Brain microvascular endothelial cell (primary cell): ENCODE results near the gene WDR62.

Source experiments
- DNase-seq: peaks from one replicate; pipeline ENCODE4 v3.0.0-alpha.2; 2020
- H3K27ac ChIP-seq: fragments of 250-450 bp; sonication (Bioruptor Pico); 2 replicates; pipeline ENCODE4 v1.5.1; 2020; ENCODE audit warnings: mild to moderate bottlenecking, moderate library complexity
- H3K27me3 ChIP-seq: fragments of 250-450 bp; sonication (Bioruptor Pico); replicated peaks from 2 replicates; pipeline ENCODE4 v1.5.1; 2020; ENCODE audit warnings: mild to moderate bottlenecking
- H3K36me3 ChIP-seq: fragments of 250-450 bp; sonication (Bioruptor Pico); replicated peaks from 2 replicates; pipeline ENCODE4 v1.5.1; 2020; ENCODE audit warnings: mild to moderate bottlenecking
- H3K4me3 ChIP-seq: 2 replicates; pipeline ENCODE4 v1.5.1; 2011; ENCODE audit warnings: low read depth, mild to moderate bottlenecking, control low read depth, low read length, moderate library complexity
- in situ Hi-C: cut with HindIII; loops from 2 replicates; pipeline ENCODE4 v1.10.0; 2017; ENCODE audit warnings: low sequenced_read_pairs, low pct_ligation_motif_present
- TF ChIP-seq, protein P1 (sequence below): IDR thresholded peaks from 2 replicates; pipeline ENCODE4 v1.5.1; 2011; ENCODE audit warnings: low read depth, mild to moderate bottlenecking, moderate library complexity, low read length, control low read depth, inconsistent platforms; ENCODE audit errors: missing control alignments

The WDR62 gene

DNA sequence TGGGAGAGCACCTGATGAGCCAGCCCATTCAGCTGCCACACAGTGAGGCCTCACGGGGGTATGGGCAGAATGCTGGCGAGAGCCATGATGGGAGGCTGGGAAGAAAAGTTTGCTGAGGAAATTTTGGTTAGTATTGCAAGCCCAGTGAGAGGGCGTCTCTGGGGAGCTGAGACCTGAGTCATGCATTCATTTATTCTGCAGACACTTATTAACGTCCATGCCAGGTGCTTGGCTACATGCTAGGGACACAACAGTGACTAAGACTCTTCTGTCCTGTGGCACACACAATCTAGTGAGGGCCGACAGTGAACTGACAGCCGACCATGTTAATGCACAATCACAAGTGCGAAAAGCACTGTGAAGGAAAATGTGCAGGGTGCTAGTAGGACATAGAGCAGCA is 27.2 kb downstream of the WDR62 start:
- Histone ChIP-seq H3K4me3 (no peak overlapping the region), H3K27ac (no peak overlapping the region), H3K27me3 (no peaks in the 10 kb centered on the region), H3K36me3 (no peaks in the 10 kb centered on the region)
- no peak for DNase-seq
- in situ Hi-C loops = no loop called here
- TF ChIP-seq, protein P1, sequence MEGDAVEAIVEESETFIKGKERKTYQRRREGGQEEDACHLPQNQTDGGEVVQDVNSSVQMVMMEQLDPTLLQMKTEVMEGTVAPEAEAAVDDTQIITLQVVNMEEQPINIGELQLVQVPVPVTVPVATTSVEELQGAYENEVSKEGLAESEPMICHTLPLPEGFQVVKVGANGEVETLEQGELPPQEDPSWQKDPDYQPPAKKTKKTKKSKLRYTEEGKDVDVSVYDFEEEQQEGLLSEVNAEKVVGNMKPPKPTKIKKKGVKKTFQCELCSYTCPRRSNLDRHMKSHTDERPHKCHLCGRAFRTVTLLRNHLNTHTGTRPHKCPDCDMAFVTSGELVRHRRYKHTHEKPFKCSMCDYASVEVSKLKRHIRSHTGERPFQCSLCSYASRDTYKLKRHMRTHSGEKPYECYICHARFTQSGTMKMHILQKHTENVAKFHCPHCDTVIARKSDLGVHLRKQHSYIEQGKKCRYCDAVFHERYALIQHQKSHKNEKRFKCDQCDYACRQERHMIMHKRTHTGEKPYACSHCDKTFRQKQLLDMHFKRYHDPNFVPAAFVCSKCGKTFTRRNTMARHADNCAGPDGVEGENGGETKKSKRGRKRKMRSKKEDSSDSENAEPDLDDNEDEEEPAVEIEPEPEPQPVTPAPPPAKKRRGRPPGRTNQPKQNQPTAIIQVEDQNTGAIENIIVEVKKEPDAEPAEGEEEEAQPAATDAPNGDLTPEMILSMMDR = no peak

DNA sequence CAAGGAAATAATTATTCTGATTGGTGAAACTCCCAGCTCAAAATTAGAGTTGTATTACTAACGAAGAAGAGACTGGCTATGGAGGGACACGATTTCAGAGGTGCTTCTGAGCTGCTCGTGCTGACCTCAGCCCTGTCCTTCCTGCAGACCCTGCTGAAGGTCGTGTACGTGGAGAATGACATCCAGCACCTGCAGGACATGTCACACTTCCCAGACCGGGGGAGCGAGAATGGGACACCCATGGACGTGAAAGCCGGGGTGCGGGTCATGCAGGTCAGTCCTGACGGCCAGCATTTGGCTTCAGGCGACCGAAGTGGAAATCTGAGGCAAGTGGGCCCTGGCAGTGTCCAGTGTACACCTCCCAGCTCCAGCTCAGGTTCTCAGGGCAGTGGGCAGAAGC is 28.2 kb downstream of the WDR62 start:
- DNase-seq = no peak
- TF ChIP-seq, protein P1 = no peak
- in situ Hi-C loops = no loop called here
- Histone ChIP-seq H3K4me3 (no peak overlapping the region), H3K27ac (no peak overlapping the region), H3K36me3 (no peaks in the 10 kb centered on the region), H3K27me3 (no peaks in the 10 kb centered on the region)

DNA sequence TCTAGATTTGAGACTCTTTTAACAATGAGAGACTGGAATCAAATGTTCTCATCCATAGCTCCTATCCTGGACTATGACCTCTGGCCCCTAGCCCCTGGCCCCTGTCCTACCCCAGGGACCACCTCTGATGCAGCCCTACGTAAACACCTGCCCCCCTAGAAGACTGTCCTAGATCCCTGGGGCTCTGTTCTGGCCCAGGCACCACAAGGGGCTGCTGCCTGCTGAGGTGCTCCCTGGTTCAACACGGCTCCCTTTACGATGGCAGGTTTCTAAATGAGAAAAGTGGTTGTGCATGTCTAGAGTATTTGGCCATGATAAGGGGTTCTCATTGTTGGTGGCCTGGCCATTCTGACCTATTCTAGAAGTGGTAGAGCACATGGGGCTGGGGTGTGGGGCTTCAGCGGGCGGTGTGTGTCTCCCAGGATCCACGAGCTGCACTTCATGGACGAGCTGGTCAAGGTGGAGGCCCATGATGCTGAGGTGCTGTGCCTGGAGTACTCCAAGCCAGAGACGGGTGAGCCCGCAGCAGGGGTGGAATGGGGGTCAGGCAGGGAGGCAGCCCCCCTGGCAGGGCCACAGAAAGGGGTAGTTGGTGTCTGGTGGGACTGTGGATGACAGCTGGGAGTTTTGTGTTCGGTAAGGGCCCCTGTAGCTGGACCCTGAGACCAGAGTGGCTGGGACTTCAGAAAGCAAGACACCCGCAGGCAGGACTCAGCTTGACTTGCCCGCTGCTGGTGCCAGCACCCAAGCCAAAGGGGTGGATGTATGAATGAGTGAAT is 29.7 kb downstream of the WDR62 start:
- TF ChIP-seq, protein P1 = no peak
- Histone ChIP-seq H3K27me3 (no peaks in the 10 kb centered on the region), H3K36me3 (no peaks in the 10 kb centered on the region), H3K27ac (no peak overlapping the region), H3K4me3 (no peak overlapping the region)
- in situ Hi-C loops = no loop called here
- DNase-seq = no peak

DNA sequence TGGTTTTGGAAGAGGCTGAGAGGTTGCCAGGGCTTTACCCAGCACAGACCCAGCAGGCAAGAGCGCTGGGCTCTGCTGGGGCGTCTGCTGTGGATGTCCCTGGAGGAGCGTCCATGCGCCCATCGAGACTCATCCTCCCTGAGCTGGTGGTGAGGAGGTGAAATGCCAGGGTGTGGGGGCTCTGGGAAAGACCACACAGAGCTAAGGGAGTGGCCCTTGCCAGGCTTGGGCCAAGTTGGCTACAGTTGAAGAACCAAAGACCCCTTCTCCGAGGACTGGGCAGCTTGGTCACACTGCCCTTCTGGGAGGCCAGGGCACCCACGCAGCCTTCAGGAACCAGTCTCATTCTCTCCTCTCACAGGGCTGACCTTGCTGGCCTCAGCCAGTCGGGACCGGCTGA is 31.6 kb downstream of the WDR62 start:
- no peaks in the 10 kb centered on the region for H3K36me3 ChIP-seq
- in situ Hi-C loops = no loop called here
- no peak overlapping the region for H3K27ac ChIP-seq
- DNase-seq = no peak
- no peaks in the 10 kb centered on the region for H3K27me3 ChIP-seq
- no peak overlapping the region for H3K4me3 ChIP-seq
- TF ChIP-seq, protein P1 = no peak

DNA sequence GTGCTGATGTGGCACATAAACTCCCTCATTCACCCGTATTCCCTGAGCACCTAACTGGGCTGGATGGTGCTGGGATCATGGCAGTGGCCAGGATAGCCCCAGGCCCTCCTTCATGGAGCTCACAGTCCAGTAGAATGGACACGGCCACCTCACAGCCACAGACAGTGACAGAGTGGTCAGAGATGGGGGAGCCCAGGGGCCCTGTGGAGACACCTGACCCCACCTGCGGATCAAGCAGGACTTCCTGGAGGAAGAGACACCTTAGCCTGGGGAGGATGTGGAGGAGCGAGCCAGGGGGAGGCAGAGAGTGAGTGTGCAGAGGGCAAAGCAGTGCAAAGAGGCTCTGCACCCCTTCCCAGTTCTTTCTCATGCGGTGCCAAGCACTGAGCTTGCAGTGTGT is 35.1 kb downstream of the WDR62 start:
- H3K4me3 ChIP-seq = no peak overlapping the region
- no peaks in the 10 kb centered on the region for H3K36me3 ChIP-seq
- in situ Hi-C loops = no loop called here
- no peak for DNase-seq
- no peak overlapping the region for H3K27ac ChIP-seq
- TF ChIP-seq, protein P1 = no peak
- H3K27me3 ChIP-seq = no peaks in the 10 kb centered on the region
